Testis (tissue), 3 donors: ENCODE results near the gene SH2D3C. TPM values are rescaled to one million over a fixed set of nuclear protein-coding genes. Genes with fewer than 3 reads are reported as not detected.

Source experiments
- DNase-seq: peaks from one replicate; pipeline ENCODE4 v3.0.0-alpha.2; 2019
- H3K27ac ChIP-seq, 2 donors: fragments of 200-600 bp; sonication (generic); one replicate each; pipeline ENCODE4 v1.5.1; 2019
- H3K27me3 ChIP-seq: fragments of 200-600 bp; sonication (generic); one replicate; pipeline ENCODE4 v1.5.1; 2019
- H3K36me3 ChIP-seq: fragments of 200-600 bp; sonication (generic); one replicate; pipeline ENCODE4 v1.5.1; 2017; ENCODE audit warnings: low read depth; ENCODE audit errors: missing control alignments
- H3K4me1 ChIP-seq: fragments of 200-600 bp; sonication (generic); one replicate; pipeline ENCODE4 v1.5.1; 2019
- H3K4me3 ChIP-seq, 2 donors: fragments of 200-600 bp; sonication (generic); one replicate each; pipeline ENCODE4 v1.5.1; 2017 to 2019
- H3K9me3 ChIP-seq: fragments of 200-600 bp; sonication (generic); one replicate; pipeline ENCODE4 v1.5.1; 2017
- CTCF ChIP-seq, 3 experiments: fragments of 450-650 bp in 2 of 3; fragments of 200-600 bp in 1 of 3; sonication (generic) in 1 of 3; IDR thresholded peaks; one replicate each; pipeline ENCODE4 v1.5.1; 2016 to 2019; ENCODE audit warnings: antibody characterized with exemption in 3 of 3, mild to moderate bottlenecking in 2 of 3, moderate library complexity in 1 of 3
- POLR2A ChIP-seq: fragments of 450-650 bp; IDR thresholded peaks from one replicate; pipeline ENCODE4 v1.6.1; 2017; ENCODE audit warnings: antibody characterized with exemption, mild to moderate bottlenecking, moderate library complexity
- WGBS, 2 donors: methylation state at CpG; one replicate each; pipeline ENCODE4 v1.1.5; 2018; 5-methylcytosine and 5-hydroxymethylcytosine counted together
- intact Hi-C: fragments of 100-400 bp; cut with DNase I; formaldehyde crosslinking; loops from one replicate; pipeline ENCODE4 v1.15.1; 2023; ENCODE audit warnings: low total_unique reads
- polyA plus RNA-seq: library from polyadenylated mRNA; stranded (reverse); fragments of 350-450 nt; fragmentation: Illumina TruSeq; extraction: RNeasy Lipid Tissue Mini Kit (QIAGEN cat#74804); gene quantifications from one replicate; pipeline ENCODE4 v1.2.3, GENCODE V29; 2014; ENCODE audit warnings: low read depth, low replicate concordance; ENCODE audit not compliant: insufficient read depth
- total RNA-seq, 2 donors: library from RNA; depleted of rRNA; stranded (reverse); fragments of >200 nt; gene quantifications; one replicate each; pipeline ENCODE4 v1.2.3, GENCODE V29; 2016

SH2D3C gene
- total and polyA plus RNA-seq, 3 donors from 2014 or later = 6.6 to 9.6 (median 8.8) TPM

DNA sequence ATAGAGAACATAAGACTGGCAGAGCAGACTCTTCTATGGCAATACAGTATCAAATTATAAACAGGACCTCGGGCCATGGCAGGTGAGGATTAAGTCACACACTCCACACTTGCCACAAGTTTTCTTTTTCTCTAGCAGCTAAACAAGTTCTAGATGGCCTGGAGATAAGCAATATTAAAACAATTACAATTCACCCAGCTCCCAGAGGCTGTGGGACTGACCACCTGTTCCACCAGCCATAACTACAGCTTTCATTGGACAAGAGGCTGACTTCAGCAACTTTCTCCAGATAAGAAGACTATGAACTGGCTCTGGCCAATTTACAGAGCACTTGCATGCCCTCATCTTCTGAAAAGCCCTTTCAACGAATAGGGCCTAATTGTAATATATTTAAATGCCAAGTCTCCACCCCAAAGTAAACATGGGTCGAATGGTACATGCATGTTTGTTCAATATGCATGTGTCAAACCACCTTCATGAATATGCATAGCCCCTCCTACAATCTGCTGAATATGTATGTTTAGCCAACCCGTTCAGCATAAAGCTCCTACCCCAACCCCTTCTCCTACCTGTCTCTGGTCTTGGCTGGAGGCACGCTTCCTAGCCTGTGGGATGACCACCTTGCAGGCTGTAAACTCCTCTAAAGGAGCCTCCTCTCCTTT is 77.7 kb downstream of the SH2D3C start:
- TF ChIP-seq CTCF (IDR thresholded peaks at IDR 0.05) (no peak), POLR2A (no peak)

DNA sequence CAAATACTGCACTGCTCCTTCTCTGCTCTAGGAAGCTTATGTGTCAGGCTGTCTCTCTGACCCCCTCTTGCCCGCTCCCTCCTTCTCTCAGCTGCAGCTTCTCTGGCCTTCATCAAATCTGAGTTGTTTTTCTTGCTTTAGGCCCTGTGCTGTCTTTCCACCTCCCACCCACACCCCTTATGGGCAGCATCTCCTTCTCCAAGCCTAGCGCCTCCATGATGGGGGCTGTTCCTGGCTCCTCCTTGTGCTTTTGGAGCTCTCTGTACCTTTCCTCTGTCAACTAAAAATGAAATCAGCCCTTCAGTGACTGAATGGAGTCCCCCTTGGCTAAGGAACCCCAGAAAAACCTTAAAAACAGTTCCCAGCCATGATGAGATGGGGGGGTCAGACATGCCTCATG is 78.3 kb downstream of the SH2D3C start:
- H3K36me3 ChIP-seq = no peaks in the 10 kb centered on the region
- H3K27ac ChIP-seq = peak overlapping the region; percentile 84 to 91
- intact Hi-C loops = no loop called here
- no peak overlapping the region for H3K4me3 ChIP-seq
- WGBS, 2 donors = 84 to 96% methylated on average over 2 of the region's 2 CpGs
- H3K4me1 ChIP-seq = peaks cover 24% of the 10 kb centered on the region
- DNase-seq = no peak
- H3K9me3 ChIP-seq = no peaks in the 10 kb centered on the region
- TF ChIP-seq POLR2A (no peak), CTCF (IDR thresholded peaks at IDR 0.05) (no peak)
- no peaks in the 10 kb centered on the region for H3K27me3 ChIP-seq

More for the DNA sequence above, 77.7 kb downstream of the SH2D3C start:
- Histone ChIP-seq H3K27me3 (no peaks in the 10 kb centered on the region), H3K4me3 (no peak overlapping the region), H3K9me3 (no peaks in the 10 kb centered on the region), H3K27ac (no peak overlapping the region), H3K4me1 (peaks cover 18% of the 10 kb centered on the region), H3K36me3 (no peaks in the 10 kb centered on the region)
- intact Hi-C loops = no loop called here
- no peak for DNase-seq
- WGBS, 2 donors = 70 to 71% methylated on average over 5 of the region's 5 CpGs

DNA sequence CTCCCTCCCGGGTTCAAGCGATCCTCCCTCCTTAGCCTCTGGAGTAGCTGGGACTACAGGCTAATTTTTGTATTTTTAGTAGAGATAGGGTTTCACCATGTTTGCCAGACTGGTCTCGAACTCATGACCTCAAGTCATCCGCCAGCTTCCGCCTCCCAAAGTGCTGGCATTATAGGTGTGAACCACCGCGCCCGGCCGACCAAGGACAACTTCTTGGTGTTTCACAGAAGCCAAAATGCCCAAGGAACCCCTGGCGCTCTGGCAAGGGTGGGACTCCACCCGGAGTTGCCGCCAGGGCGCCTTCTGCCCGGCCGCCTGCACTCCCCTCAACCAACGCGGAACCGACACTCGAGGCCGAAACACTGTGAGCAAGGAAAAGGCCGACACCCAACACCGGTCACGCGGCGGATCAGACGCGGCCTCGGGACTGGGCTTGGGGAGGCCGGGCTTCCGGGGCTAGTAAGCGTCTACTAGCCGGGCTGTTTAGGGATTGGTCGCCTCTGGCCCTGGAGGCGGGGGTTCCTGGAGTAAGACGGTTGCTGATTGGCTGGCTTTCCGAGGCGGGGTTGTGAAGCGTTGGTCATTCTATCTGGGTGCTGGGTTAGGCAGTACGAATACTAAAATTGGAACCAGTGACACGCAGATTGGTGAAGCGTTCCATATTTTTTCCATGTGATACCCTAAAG is 79.3 kb downstream of the SH2D3C start:
- peak; percentile 98 for DNase-seq
- Histone ChIP-seq H3K36me3 (no peaks in the 10 kb centered on the region), H3K9me3 (no peaks in the 10 kb centered on the region), H3K4me1 (peaks cover 26% of the 10 kb centered on the region), H3K27me3 (no peaks in the 10 kb centered on the region), H3K27ac (peak overlapping the region; percentile 84 to 91), H3K4me3 (peak overlapping the region; percentile 39 to 58)
- TF ChIP-seq CTCF (IDR thresholded peaks at IDR 0.05) (peak in 2 of 3 experiments; percentile 26 to 30), POLR2A (no peak)
- WGBS, 2 donors = 10 to 23% methylated on average over 13 to 41 of the region's 41 CpGs
- intact Hi-C loops = no loop called here

DNA sequence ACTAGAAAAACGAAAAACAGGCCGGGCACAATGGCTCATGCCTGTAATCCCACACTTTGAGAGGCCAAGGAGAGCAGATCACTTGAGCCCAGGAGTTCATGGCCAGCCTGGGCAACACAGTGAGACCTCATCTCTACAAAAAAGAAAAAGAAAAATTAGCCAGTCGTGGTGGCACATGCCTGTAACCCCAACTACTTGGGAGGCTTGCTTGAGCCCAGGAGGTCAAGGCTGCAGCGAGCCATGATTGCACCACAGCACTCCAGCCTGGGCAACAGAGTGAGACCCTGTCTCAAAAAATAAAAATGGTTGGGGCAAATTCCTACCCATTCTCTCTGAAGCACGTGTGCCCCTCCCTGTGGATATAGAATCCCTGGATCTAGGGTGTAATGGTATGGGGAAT is 80.1 kb downstream of the SH2D3C start:
- no peak for DNase-seq
- H3K36me3 ChIP-seq = no peaks in the 10 kb centered on the region
- H3K27ac ChIP-seq = peak overlapping the region in 1 of 2 donors; percentile 91
- H3K4me3 ChIP-seq = no peak overlapping the region
- peaks cover 26% of the 10 kb centered on the region for H3K4me1 ChIP-seq
- TF ChIP-seq CTCF (IDR thresholded peaks at IDR 0.05) = no peak
- no peak for TF ChIP-seq POLR2A
- intact Hi-C loops = no loop called here
- 83 to 84% methylated on average over 5 of the region's 5 CpGs for WGBS, 2 donors
- no peaks in the 10 kb centered on the region for H3K27me3 ChIP-seq
- no peaks in the 10 kb centered on the region for H3K9me3 ChIP-seq
